Liver (tissue), 3 donors: Measurements from ENCODE around the gene DAPP1.

Source experiments
- CTCF ChIP-seq: fragments of 150-350 bp; IDR thresholded peaks from 2 replicates; pipeline ENCODE4 v1.5.1; 2017; ENCODE audit warnings: improper control_type of control experiment, low read depth, low read length; ENCODE audit not compliant: missing input control
- TAF1 ChIP-seq: conservative IDR thresholded peaks from 2 replicates; pipeline ENCODE4 v1.6.1; 2016; ENCODE audit warnings: antibody characterized with exemption, mild to moderate bottlenecking
- YY1 ChIP-seq: IDR thresholded peaks from 2 replicates; pipeline ENCODE4 v1.6.1; 2016; ENCODE audit warnings: antibody characterized with exemption, mild to moderate bottlenecking
- ZBTB33 ChIP-seq: IDR thresholded peaks from 2 replicates; pipeline ENCODE4 v1.6.1; 2016; ENCODE audit warnings: antibody characterized with exemption
- donor health status: healthy.
- donor health status: healthy.

GRCh38 chr4:99875071-99875470 lies 58.4 kb downstream of the DAPP1 start:
- TF ChIP-seq CTCF (no peak), YY1 (no peak), ZBTB33 (no peak), TAF1 (no peak)
